Breast epithelium (tissue), 3 donors: ENCODE measurements around the gene PCDH9.

ENCODE experiments used
- CTCF ChIP-seq, 3 donors: fragments of 450-650 bp; IDR thresholded peaks; one replicate each; pipeline ENCODE4 v1.5.1; 2016 to 2017; ENCODE audit warnings: antibody characterized with exemption in 3 of 3, mild to moderate bottlenecking in 3 of 3, moderate library complexity in 3 of 3
- POLR2A ChIP-seq: fragments of 450-650 bp; IDR thresholded peaks from one replicate; pipeline ENCODE4 v1.6.1; 2016; ENCODE audit warnings: antibody characterized with exemption, mild to moderate bottlenecking, moderate library complexity
- POLR2AphosphoS5 ChIP-seq, 3 donors: sonication (generic); formaldehyde crosslinking; IDR thresholded peaks; one replicate each; pipeline ENCODE4 v1.6.1; 2017; ENCODE audit warnings: antibody characterized with exemption in 3 of 3

DNA sequence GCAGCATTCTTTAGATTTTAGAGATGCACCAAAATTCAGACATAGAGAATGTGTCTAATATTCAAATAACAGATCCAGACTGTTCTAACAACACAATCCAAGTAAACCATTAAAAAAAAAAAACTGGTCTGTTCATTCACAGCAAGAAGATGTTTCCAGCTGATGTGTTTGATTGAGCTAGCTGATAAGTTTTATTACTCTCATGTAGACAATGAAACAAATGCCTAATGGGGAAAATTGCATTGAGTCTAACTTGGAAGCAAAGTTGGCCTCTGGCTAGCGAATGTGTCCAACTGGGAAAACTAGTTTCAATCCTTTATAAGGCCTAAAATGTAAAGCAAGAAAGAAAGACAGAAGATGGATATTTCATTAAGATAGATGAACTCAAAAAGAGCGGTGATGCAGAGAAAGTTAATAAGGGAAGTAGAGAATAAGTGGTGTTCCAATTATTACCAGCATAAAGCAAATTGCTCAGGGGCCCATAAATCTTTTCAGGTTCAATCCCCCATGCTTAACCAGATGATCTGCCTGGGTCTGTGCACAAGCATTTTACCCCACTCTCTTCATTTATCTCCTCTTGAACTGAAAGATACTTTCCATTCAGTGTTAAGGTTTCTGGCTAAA lies 54.2 kb downstream of the PCDH9 start:
- TF ChIP-seq POLR2A: no peak
- TF ChIP-seq CTCF (IDR thresholded peaks at IDR 0.05): no peak
- TF ChIP-seq POLR2AphosphoS5 (IDR thresholded peaks at IDR 0.05): no peak
